HG03378 (cell line): ENCODE results near the gene HIPK2.
"Not testable (repeated sequence)": the region's sequence is repeated elsewhere in the genome, so short reads cannot be mapped to it uniquely, and the experiment has no call there.

Experiments
- ATAC-seq: cut with Tn5 transposase; IDR thresholded peaks from one replicate; pipeline ENCODE4 v1.9.1; 2021; ENCODE audit warnings: mild to moderate bottlenecking, moderate library complexity; ENCODE audit not compliant: unreplicated experiment

HIPK2 gene

GRCh38 chr7:139679731-139680594 is 97.8 kb downstream of the HIPK2 start:
- no peak for ATAC-seq

GRCh38 chr7:139676390-139676789 is 101.4 kb downstream of the HIPK2 start:
- no peak for ATAC-seq

- ATAC-seq = no peak
Observed at GRCh38 chr7:139675127-139676125, 102.4 kb downstream of the HIPK2 start.

DNA sequence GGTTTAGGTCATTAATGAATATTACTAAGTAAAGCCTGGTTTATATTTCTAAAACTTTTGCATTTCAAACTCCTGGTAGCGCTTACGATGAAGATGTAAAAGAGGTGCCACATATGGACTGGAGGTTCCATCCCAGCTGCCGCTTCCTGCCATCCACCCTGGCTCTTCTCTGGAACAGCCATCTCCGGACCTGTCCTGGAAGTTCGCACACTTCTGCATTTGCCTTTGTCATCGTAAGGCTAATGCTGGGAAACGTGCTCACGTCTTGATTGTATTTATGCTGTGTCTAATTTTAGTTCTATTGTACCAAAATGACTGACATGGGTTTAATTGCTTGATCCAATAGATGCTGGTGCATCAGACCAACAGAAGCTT is 103.1 kb downstream of the HIPK2 start:
- ATAC-seq = no peak

DNA sequence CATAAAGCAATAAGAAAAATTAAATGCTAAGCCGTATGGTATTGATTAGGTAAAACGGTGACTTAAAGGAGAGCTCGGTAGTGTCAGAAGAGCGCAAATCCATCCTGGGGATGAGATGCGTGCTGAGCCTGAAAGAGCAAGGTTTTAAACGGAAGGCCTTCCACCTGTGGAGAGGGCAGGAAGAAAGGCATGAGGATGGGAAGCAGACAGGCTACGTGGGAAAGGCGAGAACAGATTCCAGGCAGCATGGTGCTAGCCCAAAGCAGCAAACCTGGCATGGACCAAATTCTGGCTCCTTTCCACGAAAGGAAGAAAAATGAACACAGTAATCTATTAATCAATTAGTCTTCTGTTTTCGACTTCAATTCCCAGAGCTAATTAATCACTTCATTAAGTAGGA is 103.5 kb downstream of the HIPK2 start:
- no peak for ATAC-seq

GRCh38 chr7:139673762-139674161 is 104.0 kb downstream of the HIPK2 start:
- ATAC-seq = no peak

DNA sequence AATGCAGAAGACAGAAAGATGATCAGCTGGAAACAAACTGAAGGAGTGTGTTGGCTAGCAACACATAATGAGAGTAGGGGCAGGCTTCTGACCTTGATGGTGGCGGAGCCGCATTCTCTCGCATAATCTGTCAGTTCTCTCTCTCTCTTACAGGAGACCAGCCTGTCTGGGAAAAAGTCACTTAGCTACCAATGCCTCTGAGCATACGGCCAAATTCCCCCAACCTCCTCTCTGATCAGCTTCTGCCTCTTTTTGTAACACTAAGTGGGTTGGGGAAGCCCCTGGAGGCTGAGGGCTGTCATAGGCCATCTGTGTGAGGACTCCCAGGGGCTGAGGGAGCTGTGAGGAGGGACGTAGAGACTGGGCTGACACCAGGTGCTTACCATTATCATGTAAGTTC is 104.6 kb downstream of the HIPK2 start:
- ATAC-seq = peak; percentile 87

DNA sequence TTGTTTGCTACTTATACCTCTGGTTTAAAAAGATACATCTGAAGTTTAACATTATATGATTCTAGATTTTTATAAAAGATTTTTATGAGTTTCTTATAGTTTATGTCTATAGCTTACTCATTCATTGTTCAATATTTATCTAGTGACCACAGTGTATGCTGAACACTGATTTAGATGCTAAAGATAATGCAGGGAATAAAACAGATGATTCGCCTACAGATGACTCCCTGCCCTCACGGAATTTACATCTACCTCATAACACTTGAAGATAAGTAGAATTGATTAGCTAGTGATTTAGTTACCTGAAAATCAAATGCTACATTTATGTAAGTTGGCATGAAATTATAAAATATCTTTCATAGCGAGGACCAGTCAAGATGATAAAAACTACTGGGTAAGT is 105.8 kb downstream of the HIPK2 start:
- ATAC-seq = no peak

DNA sequence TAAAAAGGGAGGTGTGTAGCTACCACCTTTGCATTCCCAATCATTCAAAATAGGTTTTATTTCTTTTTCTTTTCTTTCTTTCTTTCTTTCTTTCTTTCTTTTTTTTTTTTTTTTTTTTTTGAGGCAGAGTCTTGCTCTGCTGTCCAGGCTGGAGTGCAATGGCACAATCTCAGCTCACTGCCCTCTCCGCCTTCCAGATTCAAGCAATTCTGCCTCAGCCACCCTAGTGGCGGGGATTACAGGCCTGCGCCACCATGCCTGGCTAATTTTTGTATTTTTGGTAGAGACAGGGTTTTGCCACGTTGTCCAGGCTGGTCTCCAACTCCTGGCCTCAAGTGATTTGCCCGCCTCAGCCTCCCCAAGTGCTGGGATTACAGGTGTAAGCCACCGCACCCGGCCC is 107.1 kb downstream of the HIPK2 start:
- ATAC-seq = not testable (repeated sequence)

DNA sequence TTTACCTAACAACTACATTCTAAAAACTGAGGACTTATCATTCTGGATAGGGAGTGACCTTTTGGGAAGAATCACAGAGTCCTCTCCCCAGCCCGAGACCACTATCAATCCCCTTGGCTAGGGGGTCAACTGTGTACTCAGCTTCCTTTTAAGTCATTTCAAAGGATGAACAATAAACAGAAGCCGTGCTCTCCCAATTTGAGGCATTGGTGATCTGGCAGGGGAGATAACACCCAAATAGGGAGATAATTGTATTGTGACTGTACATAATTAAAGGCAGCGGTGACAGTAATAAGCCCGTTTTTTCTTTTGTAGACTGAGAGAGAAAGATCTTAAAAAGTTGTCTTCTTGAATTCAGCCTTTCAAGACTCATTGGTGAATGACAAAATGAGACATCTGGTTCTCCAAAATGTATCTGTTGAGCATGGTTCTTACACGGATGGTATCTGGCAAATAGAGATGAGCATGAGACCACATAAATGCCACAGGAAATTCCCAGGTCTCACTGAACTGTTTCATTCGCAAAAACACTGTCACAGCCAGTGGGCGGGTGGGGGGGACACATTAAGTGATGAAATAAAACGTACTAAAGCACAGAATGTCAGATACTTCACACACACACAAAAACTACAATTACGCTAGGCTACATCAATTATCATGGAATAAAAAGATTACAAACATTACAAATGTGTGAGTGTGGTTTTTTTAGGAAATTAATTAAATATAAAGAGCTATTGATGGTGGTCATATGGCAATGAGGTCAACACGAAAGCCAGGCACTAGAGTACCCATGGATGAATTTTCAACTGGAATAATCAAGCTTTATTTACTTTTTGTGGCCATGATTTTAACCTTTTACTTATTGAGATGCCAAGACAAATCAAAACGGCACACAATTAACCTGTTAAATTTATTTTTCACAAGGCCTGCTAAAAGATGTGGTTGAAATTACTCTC is 108.4 kb downstream of the HIPK2 start:
- ATAC-seq = no peak

DNA sequence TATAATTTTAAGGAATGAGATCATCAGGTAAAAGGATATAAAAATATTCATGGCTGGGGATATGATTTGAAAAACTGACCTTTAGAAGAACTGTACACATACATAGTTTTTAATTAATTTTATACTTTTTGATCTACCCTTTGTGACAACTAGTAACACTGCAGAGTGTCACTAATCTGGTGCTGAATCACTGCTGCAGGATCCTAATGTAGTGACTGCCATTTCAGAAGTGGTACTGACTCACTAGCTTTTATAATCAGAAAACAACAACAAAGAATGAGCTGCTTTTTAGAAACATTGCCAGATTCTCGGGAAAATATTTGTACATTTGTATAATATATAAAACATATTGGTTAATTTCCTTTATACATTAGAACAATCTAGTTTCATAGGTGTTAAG is 110.4 kb downstream of the HIPK2 start:
- no peak for ATAC-seq

GRCh38 chr7:139666501-139666900 is 111.3 kb downstream of the HIPK2 start:
- ATAC-seq = no peak

DNA sequence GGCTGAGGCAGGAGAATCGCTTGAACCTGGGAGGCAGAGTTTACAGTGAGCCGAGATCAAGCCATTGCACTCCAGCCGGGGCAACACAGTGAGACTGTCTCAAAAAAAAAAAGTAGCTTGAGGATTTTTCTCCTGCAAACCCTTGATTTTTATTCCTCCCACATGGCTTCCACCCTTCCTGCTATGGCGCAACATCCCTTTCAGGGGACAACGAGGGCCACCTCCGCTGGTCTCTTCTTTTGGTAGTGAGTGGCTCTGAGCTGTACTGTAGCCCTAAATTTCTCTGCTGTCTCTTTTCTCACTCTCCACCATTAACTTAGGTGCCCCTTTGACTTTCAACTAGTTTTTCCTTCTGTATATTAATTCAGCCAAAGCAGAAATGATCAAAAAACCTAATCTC is 113.4 kb downstream of the HIPK2 start:
- ATAC-seq = no peak

DNA sequence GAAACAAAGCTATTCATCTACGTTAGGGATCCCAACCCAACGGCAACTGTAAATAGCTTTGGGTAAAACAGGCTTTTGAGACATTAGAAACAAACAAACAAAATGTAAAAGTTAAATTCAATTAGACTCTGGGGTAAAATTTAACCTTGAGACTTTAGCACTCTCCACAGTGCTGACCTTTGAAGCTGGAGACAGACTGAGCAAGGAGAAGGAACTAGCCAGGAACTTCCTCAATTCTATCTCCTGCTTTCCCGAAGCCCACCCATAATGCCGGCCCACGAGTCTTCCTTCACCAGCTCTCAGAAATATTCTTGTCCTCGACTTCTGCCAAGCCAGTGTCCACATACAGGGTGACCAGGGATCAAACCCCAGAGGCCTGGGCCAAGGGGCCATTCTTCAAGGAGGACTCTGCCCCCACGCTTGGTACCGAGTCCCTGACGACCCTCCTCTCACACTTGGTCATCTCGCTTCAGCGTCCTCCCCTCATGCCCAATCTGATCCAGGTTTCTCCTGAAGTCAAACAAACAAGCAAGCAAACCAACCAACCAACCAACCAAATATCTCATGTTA is 114.1 kb downstream of the HIPK2 start:
- ATAC-seq = no peak

- no peak for ATAC-seq
Observed at GRCh38 chr7:139661903-139662302, 115.9 kb downstream of the HIPK2 start.

- ATAC-seq = no peak
Observed at GRCh38 chr7:139661043-139661440, 116.8 kb downstream of the HIPK2 start.

DNA sequence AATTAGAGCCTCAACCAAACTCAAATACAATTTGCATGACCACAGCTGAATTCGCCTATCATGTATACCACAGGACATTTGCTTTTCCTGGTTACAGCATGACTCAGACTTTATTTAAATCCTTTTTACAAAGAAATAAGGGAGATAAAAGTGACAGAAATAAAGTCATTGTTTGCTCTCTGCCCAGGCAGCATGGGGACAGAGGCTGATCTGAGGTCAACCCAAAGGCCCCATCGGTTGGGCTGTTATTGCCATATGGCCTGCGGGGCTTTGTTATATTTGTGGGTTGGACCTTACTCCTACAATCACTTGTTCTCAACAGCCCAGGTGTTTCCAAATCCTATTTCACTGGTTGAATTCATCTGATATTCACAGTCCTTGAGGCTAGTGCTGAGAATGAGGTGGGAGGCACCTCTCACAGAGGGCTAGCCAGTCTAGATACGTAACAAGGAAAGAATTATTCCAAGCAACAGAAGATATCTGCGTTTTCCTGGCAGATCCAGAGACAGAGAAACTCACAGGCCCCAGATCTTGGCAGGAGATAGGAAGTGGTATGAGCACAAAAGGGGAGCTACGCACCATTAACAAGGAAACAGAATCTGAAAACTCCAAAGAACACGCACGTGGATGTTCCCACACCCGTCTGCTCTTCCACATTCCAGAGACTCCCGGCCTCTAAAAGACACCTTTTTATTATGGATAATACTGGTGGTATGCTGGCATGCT is 117.3 kb downstream of the HIPK2 start:
- ATAC-seq = no peak

DNA sequence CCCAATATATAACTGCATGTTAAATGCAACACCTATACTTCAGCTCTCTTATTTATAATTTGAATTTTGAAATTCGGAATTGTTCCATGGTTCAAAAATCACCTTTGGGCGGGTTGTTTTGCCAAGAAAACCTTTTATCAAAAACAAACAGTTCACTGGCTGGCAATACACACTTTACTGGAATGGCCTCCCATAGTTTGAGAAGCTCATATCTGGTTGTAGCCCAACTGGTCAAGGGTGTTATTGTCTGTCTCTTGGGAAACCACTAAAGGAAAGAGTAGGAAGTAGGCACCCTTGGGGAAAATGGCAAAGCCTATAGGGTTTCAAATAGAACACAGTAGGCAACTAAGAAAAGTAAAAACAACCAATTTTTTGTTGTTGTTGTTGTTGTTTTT is 117.9 kb downstream of the HIPK2 start:
- ATAC-seq = no peak

DNA sequence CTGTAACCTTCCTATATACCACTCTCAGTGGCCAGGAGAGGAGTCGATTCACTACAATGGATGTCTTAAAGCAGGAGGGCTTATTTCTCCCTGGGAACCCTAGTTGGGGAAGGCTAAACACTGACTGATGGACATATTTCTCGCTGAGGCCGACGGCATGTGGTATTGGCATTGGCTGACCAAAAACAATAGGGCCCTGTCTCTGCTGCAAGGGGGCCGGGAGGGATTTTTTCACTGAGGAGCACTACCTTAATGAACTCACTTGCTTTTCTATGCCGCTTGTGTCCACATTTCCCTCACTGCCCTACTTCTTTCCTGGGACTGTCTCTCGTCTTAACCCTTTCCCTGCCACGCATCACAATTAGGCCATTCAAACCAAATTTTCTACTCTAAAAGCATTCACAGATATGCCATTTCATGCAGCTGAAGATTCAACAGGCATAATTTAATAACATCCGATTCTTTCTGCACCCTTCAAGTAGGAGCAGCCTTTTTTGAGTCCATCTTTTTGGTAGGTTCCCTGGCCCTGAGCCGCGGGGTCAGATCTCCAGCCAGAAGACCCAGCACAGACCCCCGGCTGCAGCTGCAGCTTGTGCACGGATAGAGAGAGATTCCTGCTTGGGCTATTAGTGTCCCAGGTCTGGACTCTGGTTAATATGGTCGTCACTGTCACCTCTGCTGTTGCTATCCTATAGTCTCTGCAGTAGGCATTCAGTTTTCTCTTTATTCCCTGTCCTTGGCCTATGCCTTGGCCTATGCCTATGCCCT is 118.7 kb downstream of the HIPK2 start:
- no peak for ATAC-seq
